HG03575 (cell line): ENCODE data around the gene GALNS.
"Not testable (repeated sequence)": the region's sequence is repeated elsewhere in the genome, so short reads cannot be mapped to it uniquely, and the experiment has no call there.

Experiments
- ATAC-seq: cut with Tn5 transposase; IDR thresholded peaks from one replicate; pipeline ENCODE4 v1.9.1; 2021; ENCODE audit not compliant: unreplicated experiment, insufficient number of reproducible peaks, low FRiP score; ENCODE audit errors: extremely low read depth

The GALNS gene

GRCh38 chr16:88892065-88892464 is 35.3 kb upstream of the GALNS start:
- ATAC-seq = no peak

DNA sequence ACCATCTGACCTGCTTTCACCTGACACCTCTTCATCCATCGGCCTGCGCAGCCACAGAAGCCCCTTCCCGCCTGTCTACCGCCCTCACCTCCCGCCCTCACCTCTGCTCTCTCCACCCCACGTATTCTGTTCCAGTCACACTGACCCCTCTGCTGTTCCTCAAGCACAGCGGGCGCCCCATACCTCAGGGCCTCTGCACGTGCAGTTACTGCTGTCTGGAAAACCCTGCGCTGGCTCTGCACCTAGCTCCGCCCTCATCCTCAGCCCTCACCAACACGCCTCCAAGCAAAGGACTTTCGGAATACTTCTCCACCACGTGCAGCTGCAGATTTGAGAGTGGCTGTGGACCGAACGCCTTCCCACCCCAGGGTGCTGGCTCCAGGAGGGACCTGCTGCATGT is 34.3 kb upstream of the GALNS start:
- ATAC-seq = no peak

DNA sequence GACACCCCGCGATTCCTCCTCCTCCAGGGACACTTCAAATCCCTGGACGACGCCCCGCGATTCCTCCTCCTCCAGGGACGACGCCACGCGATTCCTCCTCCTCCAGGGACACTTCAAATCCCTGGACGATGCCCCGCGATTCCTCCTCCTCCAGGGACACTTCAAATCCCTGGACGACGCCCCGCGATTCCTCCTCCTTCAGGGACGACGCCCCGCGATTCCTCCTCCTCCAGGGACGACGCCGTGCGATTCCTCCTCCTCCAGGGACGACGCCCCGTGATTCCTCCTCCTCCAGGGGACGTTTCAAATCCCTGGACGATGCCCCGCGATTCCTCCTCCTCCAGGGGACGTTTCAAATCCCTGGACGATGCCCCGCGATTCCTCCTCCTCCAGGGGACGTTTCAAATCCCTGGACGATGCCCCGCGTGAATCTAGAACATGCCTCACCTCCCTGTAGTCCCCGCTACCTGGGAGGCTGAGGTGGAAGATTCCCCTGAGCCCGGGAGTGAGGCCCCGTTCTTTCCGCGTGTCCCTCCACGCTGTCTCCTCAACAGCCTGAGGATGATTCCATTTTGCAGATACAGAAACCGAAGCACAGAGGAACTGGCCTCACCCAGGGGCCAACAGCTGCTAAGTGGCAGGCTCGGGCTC is 33.1 kb upstream of the GALNS start:
- ATAC-seq = not testable (repeated sequence)

- no peak for ATAC-seq
Measured at GRCh38 chr16:88888461-88889387, 32.0 kb upstream of the GALNS start.

GRCh38 chr16:88888057-88888456 is 31.3 kb upstream of the GALNS start:
- ATAC-seq = no peak

DNA sequence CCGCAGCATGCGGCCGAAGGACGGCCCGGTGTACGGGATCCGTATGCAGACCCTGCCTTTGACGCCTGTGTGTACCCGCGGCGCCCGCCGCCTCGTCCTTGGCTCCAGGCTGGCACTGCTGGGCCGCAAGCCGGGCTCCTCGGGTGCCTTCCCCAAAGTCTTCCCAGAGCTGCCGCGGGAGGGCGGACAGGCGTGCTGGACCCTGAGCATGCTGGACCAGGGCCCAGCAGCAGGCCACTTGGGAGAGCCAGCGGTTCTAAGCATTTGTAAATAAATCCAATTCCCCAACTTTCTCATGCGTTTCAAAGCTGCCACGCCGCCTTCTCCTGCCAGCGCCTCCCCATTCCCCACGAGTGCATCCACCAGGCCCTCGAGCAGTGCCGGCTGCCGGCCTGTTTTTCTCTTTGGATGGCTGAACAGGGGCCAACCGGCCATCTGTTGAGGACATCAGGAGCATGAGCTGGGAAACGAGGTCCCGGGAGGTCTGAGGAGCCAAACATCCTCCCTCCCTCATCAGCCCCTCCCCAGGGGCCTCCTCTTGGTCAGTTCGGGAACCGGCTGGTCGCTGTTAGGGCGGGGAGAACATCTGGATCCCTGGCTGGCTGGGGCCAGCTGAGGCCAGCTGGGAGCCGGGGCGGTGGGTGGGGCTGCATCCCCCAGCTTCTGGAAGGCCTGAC is 30.2 kb upstream of the GALNS start:
- no peak for ATAC-seq

GRCh38 chr16:88886420-88886844 is 29.7 kb upstream of the GALNS start:
- no peak for ATAC-seq

GRCh38 chr16:88885693-88886280 is 29.0 kb upstream of the GALNS start:
- ATAC-seq = no peak

DNA sequence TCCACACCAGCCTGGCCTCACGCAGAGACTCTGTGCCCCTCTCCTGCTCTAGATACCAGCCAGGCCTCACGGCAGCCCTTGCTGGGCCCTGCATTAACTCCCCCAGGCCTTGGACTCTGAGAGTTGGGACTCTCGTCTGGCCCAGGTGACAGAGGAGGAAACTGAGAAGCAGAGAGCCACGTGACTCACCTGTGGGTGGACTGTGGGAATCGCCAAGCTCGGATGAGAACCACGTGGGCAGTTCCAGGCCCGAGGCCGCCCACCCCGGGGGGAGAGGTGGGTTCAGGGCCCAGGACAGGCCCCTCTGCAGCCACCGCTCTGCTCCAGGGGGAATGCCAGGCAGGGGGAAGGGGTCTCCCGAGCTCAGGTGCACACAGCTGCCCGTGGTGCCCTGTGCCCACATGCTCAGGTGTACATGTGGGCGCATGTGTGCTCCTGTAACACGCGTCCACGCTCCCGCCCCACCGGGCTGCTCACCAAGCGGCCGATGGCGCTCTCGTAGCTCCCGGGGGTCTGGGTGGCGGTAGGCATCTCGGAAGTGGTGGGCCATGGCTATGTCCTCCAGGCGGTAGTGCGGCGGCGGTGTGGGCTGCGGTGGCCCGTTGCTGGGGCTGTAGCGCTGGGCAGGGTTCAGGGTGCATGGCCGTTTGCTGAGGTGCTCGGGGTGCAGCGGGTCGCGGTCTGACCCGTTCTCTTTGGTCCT is 28.0 kb upstream of the GALNS start:
- ATAC-seq = no peak

- no peak for ATAC-seq
Measured at GRCh38 chr16:88883946-88884345, 27.2 kb upstream of the GALNS start.

DNA sequence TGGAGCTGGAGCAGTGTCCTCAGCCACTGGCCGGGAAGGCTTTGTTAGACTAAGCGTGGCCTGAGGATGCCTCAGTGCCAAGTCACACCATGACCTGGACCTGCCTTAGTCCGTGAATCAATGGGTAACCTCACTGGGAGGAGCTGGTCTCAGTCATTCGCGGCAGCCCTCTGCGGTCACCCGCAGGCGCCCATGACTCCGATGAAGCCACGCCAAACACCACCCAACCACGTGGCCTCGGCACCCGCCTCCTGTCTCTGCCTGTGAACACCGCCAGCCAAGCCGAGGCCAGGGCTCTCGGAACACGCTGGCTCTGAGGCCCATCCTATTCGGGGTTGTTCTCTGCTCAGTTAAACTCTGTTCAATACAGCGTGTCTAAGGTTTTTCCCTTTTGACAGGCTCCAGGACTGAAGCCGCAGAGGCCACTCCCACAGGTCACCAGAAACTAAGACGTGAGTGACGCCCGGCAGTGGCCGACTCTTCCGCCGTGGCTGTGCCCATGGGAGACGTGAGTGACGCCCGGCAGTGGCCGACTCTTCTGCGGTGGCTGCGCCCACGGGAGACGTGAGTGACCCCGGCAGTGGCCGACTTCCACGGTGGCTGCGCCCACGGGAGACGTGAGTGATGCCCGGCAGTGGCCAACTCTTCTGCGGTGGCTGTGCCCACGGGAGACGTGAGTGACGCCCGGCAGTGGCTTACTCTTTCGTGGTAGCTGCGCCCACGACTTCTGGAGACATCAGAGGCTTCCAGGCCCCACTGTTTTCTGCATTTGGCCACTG is 26.6 kb upstream of the GALNS start:
- ATAC-seq = no peak

DNA sequence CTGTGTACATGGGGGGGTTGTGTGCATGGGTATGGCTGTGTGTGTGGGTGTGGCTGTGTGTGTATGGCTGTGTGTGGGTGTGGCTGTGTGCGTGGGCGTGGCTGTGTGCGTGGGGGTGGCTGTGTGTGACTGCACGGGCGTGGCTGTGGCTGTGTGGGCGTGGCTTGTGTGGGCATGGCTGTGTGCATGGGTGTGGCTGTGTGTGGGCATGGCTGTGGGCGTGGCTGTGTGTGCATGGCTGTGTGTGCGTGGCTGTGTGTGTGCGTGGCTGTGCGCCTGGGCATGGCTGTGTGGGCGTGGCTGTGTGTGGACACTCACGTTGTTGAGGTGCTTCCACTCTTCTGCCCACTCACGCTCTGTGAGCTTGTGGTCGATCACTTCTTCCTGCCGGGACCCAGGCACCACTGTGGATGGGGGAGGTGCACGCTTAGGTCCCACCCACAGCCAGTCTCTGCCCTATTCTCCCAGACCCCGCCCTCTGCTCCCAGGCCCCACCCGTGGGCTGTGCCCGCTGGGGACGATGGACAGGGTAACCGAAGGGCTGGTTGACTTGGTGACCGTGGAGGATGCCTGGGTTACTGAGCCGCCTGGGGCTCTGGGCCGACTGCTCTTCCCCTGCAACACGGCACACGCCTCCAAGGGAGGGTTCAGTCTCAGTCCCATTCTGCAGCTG is 25.7 kb upstream of the GALNS start:
- ATAC-seq = no peak

GRCh38 chr16:88881675-88882357 is 25.1 kb upstream of the GALNS start:
- ATAC-seq = no peak

GRCh38 chr16:88881007-88881615 is 24.4 kb upstream of the GALNS start:
- no peak for ATAC-seq

DNA sequence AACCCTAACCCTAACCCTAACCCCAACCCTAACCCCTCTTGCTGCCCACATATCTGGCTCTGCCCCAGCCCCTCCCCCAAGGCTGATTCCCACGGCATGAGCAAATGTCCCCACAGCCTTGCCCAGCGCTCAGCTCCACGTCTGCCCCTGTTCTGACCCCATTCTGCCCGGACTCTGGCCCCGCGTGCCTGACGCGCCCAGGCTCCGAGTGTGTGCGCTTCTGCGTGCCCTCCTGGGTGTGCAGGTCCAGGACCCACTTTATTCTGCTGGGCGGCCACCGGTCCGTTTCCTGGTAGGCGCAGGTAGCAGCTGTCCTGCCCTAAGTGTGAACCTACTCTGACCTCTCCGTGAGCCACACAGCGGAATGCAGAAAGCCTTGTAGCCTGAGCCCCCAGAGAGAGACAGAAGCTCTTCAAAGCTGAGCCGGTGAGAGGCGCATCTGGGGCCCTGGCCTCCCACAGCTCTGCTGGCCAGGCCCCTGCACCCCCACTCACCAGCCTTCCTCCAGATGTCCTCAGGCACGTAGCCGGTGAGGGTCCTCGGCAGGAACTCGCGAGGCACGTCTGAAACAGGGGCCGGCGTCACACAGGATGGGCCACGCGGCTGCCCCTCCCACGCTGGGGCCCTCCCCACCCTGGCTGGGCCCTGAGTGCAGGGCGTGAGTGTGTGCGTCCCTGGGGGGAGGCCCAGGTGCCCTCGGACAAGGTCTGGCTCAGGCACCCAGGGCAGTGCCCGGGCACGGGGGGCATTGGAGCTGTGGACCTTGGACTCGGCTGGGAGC is 23.7 kb upstream of the GALNS start:
- ATAC-seq = no peak

DNA sequence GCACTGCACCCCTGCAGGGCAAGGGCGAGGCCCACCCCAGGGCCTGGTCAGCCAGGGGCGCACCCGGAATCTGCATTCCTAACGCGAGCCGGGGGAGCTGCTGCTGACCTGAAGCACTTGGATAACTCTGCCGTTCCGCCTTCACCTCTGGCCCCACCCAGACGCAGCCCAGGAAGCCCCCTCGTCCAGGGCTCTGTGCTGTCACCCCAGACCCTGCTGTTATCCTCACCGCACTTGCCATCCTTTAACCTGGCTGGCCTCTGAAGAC is 23.0 kb upstream of the GALNS start:
- ATAC-seq = no peak
